BJ (cell line): ENCODE results near the gene KYAT1. TPM values are rescaled to one million over a fixed set of nuclear protein-coding genes. Genes with fewer than 3 reads are reported as not detected.
A peak's percentile ranks its signal among the peaks of the same experiment; 100 is the strongest.

Experiments used
- CTCF ChIA-PET: fragments of 350-600 bp; formaldehyde crosslinking; extraction: SDS; loops from one replicate; lab custom pipeline; 2021; ENCODE audit warnings: antibody characterized with exemption, inconsistent platforms; lab: Yijun Ruan, JAX
- POLR2A ChIA-PET: fragments of 300-600 bp; sonication (Branson Sonifier 250); formaldehyde crosslinking; extraction: SDS; loops from one replicate; lab custom pipeline; 2021; ENCODE audit warnings: antibody characterized with exemption; lab: Charles Lee
- DNase-seq: peaks from one replicate; pipeline ENCODE4 v3.0.0-alpha.2; 2011; ENCODE audit warnings: low read depth
- H3K27me3 ChIP-seq: 2 replicates; pipeline ENCODE4 v1.6.0; 2011; ENCODE audit warnings: low read length; ENCODE audit not compliant: control insufficient read depth, insufficient read depth
- H3K36me3 ChIP-seq: 2 replicates; pipeline ENCODE4 v1.5.1; 2011; ENCODE audit warnings: low read length; ENCODE audit not compliant: control insufficient read depth, insufficient read depth
- H3K4me3 ChIP-seq: 2 replicates; pipeline ENCODE4 v1.5.1; 2011; ENCODE audit warnings: low read depth, mild to moderate bottlenecking, control low read depth, low read length
- polyA plus RNA-seq: library from polyadenylated mRNA; depleted of rRNA; stranded (reverse); fragments of >200 nt; gene quantifications from 2 replicates; pipeline ENCODE4 v1.2.3, GENCODE V29; 2011
- TF ChIP-seq, protein P1 (sequence below): IDR thresholded peaks from 2 replicates; pipeline ENCODE4 v1.5.1; 2011; ENCODE audit warnings: low read depth, mild to moderate bottlenecking, control low read depth, inconsistent platforms, low read length, moderate library complexity; ENCODE audit not compliant: insufficient read depth

KYAT1 gene
- polyA plus RNA-seq, 1 experiment, result 5.6 TPM

DNA sequence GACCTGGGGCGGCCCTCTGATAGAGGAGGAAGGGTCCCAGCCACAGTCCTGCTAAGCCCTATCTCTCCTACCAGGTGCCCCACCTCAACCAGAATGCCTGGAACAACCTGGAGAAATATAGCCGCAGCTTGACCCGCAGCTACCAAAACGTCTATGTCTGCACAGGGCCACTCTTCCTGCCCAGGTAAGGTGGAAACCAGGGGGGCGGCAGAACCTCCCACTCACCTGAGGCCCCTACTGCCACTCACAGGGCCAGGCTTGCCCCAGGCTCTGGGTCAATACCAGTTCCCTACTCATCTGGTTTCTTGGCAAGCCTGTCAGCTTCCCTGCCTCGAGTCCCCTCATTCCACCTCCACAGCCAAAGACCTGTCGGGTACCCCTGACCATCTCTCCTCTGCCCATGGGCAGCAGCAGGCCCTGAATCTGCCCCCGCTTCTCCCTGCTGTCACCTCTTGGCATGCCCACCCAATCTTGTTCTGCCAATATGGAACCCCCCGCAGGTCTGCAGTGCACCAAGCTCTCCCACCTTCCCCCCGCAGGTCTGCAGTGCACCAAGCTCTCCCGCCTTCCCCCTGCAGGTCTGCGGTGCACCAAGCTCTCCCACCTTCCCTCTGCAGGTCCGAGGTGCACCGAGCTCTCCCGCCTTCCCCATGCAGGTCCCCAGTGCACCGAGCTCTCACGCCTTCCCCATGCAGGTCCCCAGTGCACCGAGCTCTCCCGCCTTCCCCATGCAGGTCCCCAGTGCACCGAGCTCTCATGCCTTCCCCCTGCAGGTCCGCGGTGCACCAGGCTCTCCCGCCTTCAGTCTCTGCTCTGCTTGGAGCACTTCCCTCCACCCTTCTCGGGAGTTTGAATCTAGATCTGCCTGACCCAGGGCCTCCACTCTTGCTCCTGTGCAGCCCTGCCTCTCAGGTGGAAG, 60.8 kb downstream of the KYAT1 start:
- POLR2A ChIA-PET, result no interaction called here
- TF ChIP-seq, protein P1, sequence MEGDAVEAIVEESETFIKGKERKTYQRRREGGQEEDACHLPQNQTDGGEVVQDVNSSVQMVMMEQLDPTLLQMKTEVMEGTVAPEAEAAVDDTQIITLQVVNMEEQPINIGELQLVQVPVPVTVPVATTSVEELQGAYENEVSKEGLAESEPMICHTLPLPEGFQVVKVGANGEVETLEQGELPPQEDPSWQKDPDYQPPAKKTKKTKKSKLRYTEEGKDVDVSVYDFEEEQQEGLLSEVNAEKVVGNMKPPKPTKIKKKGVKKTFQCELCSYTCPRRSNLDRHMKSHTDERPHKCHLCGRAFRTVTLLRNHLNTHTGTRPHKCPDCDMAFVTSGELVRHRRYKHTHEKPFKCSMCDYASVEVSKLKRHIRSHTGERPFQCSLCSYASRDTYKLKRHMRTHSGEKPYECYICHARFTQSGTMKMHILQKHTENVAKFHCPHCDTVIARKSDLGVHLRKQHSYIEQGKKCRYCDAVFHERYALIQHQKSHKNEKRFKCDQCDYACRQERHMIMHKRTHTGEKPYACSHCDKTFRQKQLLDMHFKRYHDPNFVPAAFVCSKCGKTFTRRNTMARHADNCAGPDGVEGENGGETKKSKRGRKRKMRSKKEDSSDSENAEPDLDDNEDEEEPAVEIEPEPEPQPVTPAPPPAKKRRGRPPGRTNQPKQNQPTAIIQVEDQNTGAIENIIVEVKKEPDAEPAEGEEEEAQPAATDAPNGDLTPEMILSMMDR, result no peak
- peaks cover 18% of the 10 kb centered on the region for H3K36me3 ChIP-seq
- CTCF ChIA-PET, result interaction anchor here (2.0 kb wide), 1 partner anchor 24 kb away, joined by 6 read pairs; no protein-coding TSS in a partner anchor
- no peak for DNase-seq
- H3K4me3 ChIP-seq, result no peak overlapping the region
- H3K27me3 ChIP-seq, result no peaks in the 10 kb centered on the region

DNA sequence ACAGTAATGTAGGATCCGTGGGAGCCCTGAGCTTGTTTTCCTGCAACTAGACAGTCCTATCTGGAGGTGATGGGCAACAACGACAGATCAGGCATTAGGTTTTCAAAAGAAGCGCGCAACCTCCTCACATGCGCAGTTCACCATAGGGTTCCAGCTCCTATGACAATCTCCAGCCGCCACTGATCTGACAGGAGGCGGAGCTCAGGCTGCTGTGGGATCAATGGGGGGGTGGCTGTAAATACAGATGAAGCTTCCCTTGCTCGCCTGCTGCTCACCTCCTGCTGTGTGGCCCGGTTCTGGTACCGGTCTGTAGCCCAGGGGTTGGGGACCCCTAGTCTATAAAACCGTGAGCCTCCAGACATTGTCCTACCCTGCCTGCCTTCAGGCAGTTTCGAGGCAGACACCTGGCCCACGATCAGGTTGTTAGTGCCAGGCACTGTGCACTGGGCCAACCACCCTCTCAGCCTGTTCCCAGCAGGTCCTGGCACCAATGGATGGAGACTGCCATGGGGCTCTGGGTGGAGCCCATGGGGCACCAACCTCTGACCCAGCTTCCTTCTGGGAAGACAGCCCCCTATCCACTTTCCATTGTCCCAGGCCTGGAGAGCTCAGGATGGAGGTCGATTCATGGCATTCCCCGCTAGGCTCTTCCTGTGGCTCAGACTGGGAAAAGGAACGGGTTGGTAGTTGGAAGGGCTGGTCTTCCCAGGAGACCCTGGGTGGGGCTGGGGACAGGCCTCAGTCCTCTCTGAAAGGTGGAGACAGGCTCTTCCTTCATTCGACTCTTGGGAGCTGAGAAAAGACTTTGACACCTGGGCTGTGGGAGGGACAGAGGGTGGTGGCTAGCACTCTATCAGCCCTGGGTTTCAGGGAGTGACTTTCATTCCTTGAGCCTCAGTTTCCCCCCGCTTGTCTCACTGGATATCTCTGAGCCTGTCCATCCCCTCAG, 61.8 kb downstream of the KYAT1 start:
- ChIA-PET CTCF (interaction anchor here (1.1 to 2.0 kb wide), 6 partner anchors 7 to 185 kb away, joined by 4 to 12 read pairs (median 6); no protein-coding TSS in a partner anchor), POLR2A (no interaction called here)
- DNase-seq, result no peak
- TF ChIP-seq, protein P1, result no peak
- Histone ChIP-seq H3K4me3 (no peak overlapping the region), H3K27me3 (no peaks in the 10 kb centered on the region), H3K36me3 (peaks cover 17% of the 10 kb centered on the region; the same call in 1 of the 2 replicates)

DNA sequence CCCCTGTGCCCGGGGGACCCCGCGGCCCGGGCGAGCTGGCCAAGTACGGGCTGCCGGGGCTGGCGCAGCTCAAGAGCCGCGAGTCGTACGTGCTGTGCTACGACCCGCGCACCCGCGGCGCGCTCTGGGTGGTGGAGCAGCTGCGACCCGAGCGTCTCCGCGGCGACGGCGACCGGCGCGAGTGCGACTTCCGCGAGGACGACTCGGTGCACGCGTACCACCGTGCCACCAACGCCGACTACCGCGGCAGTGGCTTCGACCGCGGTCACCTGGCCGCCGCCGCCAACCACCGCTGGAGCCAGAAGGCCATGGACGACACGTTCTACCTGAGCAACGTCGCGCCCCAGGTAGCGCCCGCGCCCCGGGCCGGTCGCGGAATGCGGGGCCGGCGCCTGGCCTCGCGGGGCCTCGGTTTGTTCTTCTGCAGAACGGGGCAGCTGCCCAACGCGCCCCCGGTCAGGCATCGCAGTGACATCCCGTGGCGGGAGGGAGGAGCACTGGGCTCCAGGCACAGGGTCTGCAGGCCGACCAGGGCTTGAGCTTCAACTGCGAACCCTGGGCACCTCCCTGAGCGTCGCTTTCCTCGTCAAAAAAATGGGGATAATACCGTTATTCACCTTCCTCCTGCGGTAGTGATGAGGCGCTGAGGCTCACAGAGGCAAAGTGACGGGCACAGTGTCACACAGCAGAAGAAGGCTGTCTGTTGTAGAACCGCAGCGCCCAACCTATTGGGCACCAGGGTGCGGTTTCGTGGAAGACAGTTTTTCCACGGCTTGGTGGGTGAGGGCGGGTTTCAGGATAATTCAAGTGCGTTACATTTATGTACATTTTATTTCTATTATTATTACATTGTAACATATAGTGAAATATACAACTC, 62.7 kb downstream of the KYAT1 start:
- Histone ChIP-seq H3K36me3 (peaks cover 12% of the 10 kb centered on the region; the same call in 1 of the 2 replicates), H3K4me3 (peak overlapping the region; percentile 67), H3K27me3 (no peaks in the 10 kb centered on the region)
- TF ChIP-seq, protein P1, result no peak
- POLR2A ChIA-PET, result interaction anchor here (1.2 kb wide), 1 partner anchor 11 kb away, joined by 6 read pairs; the partner anchor contains the start of gene SPOUT1
- DNase-seq, result no peak
- CTCF ChIA-PET, result interaction anchor here (0.5 to 2.1 kb wide), 23 partner anchors 8 to 184 kb away, joined by 3 to 14 read pairs (median 6); partner anchors contain the start of genes SPOUT1, ZDHHC12 and ZER1

DNA sequence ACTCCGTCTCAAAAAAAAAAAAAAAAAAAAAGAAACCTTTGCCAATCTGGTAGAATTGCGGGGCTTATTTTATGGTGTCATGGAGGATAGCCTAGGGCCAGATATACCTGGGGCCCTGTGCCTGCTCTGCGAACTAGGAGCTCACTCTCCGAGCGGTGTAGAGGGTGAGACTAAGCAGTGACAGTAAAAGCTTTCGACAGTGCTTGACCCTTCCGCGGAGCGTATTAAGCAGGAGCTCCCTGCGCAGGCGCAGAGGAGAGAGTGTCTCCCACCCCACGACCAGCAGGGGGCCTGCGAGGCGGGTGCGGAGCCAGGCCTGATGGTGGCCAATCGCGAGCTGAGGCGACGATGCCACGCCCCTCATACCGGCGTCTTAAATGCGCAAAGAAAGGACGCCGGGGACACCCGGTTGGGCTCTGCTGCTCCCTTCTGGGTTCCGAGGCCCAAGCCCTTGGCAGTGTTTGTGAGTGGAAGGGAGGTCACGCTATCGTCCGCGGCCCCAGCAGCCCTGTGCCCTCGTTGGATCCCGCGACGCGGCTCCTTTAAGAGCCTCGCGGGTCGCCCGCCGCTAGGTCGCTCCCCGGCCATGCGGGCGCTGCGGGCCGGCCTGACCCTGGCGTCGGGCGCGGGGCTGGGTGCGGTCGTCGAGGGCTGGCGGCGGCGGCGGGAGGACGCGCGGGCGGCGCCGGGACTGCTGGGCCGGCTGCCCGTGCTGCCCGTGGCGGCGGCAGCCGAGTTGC, 63.5 kb downstream of the KYAT1 start, which contains the start of gene ENDOG:
TSS of gene ENDOG (plus strand) at position 402 of the 740 bp plus-strand sequence. CDS start at position 587, 185 bp downstream.
- no peaks in the 10 kb centered on the region for H3K27me3 ChIP-seq
- DNase-seq, result peak; percentile 88
- CTCF ChIA-PET, result interaction anchor here (0.5 to 2.1 kb wide), 29 partner anchors 9 to 377 kb away, joined by 3 to 14 read pairs (median 4); partner anchors contain the start of genes PHYHD1, SPOUT1, ZDHHC12 and ZER1
- TF ChIP-seq, protein P1, result peak; percentile 100
- H3K4me3 ChIP-seq, result peak within 1 kb of the TSS; percentile 67
- POLR2A ChIA-PET, result interaction anchor here (0.6 to 1.2 kb wide), 2 partner anchors 12 to 138 kb away, joined by 4 to 6 read pairs; partner anchors contain the start of gene SPOUT1
- peaks cover 7% of the 10 kb centered on the region; the same call in 1 of the 2 replicates for H3K36me3 ChIP-seq
